GM19035 (cell line): ENCODE data around the gene RALGPS1.

Experiments
- ATAC-seq: cut with Tn5 transposase; IDR thresholded peaks from one replicate; pipeline ENCODE4 v1.9.1; 2021; ENCODE audit not compliant: unreplicated experiment

RALGPS1 gene

GRCh38 chr9:127199001-127199791, 284.6 kb downstream of the RALGPS1 start:
- ATAC-seq = no peak

- ATAC-seq = no peak
Measured at GRCh38 chr9:127200106-127200862, 285.7 kb downstream of the RALGPS1 start.

GRCh38 chr9:127201071-127201541, 286.5 kb downstream of the RALGPS1 start:
- no peak for ATAC-seq

GRCh38 chr9:127201731-127202130, 287.1 kb downstream of the RALGPS1 start:
- no peak for ATAC-seq

GRCh38 chr9:127202461-127203169, 288.0 kb downstream of the RALGPS1 start:
- no peak for ATAC-seq

- no peak for ATAC-seq
Measured at GRCh38 chr9:127203681-127204327, 289.2 kb downstream of the RALGPS1 start.

GRCh38 chr9:127204771-127205470, 290.3 kb downstream of the RALGPS1 start:
- no peak for ATAC-seq

GRCh38 chr9:127205952-127206351, 291.4 kb downstream of the RALGPS1 start:
- ATAC-seq = no peak

- no peak for ATAC-seq
Measured at GRCh38 chr9:127206666-127207065, 292.1 kb downstream of the RALGPS1 start.

GRCh38 chr9:127207734-127208410, 293.3 kb downstream of the RALGPS1 start:
- ATAC-seq = no peak

GRCh38 chr9:127208416-127208815, 293.8 kb downstream of the RALGPS1 start:
- no peak for ATAC-seq

- no peak for ATAC-seq
Measured at GRCh38 chr9:127209220-127209619, 294.6 kb downstream of the RALGPS1 start.

GRCh38 chr9:127209948-127210640, 295.5 kb downstream of the RALGPS1 start:
- no peak for ATAC-seq

- ATAC-seq = no peak
Measured at GRCh38 chr9:127210851-127211730, 296.5 kb downstream of the RALGPS1 start.

- ATAC-seq = no peak
Measured at GRCh38 chr9:127211983-127212382, 297.4 kb downstream of the RALGPS1 start.

- ATAC-seq = no peak
Measured at GRCh38 chr9:127212453-127212852, 297.9 kb downstream of the RALGPS1 start.

GRCh38 chr9:127213859-127214258, 299.3 kb downstream of the RALGPS1 start:
- no peak for ATAC-seq
